ENCODE results near the gene NFIC.
"Not testable (repeated sequence)": the region's sequence is repeated elsewhere in the genome, so short reads cannot be mapped to it uniquely, and the experiment has no call there.

The NFIC gene

GRCh38 chr19:3399311-3399710, 32.9 kb downstream of the NFIC start:
- not testable (repeated sequence) for DNase-seq

GRCh38 chr19:3401004-3401768, 34.8 kb downstream of the NFIC start:
- DNase-seq, result no peak

- DNase-seq, result no peak
Measured at GRCh38 chr19:3402631-3403443, 36.5 kb downstream of the NFIC start.

- DNase-seq, result no peak
Measured at GRCh38 chr19:3403489-3404323, 37.3 kb downstream of the NFIC start.

GRCh38 chr19:3404324-3405260, 38.2 kb downstream of the NFIC start:
- no peak for DNase-seq

GRCh38 chr19:3405261-3405653, 38.9 kb downstream of the NFIC start:
- no peak for DNase-seq

- no peak for DNase-seq
Measured at GRCh38 chr19:3406571-3407111, 40.3 kb downstream of the NFIC start.

GRCh38 chr19:3407556-3408516, 41.5 kb downstream of the NFIC start:
- DNase-seq, result no peak

- no peak for DNase-seq
Measured at GRCh38 chr19:3408996-3409345, 42.6 kb downstream of the NFIC start.

- no peak for DNase-seq
Measured at GRCh38 chr19:3409346-3410064, 43.1 kb downstream of the NFIC start.

GRCh38 chr19:3411636-3412035, 45.3 kb downstream of the NFIC start:
- no peak for DNase-seq

- DNase-seq, result no peak
Measured at GRCh38 chr19:3412066-3412465, 45.7 kb downstream of the NFIC start.

- DNase-seq, result no peak
Measured at GRCh38 chr19:3413796-3414327, 47.5 kb downstream of the NFIC start.

GRCh38 chr19:3415695-3416094, 49.3 kb downstream of the NFIC start:
- DNase-seq, result no peak

GRCh38 chr19:3420244-3420755, 53.9 kb downstream of the NFIC start:
- DNase-seq, result no peak

- DNase-seq, result no peak
Measured at GRCh38 chr19:3420909-3421619, 54.7 kb downstream of the NFIC start.

- not testable (repeated sequence) for DNase-seq
Measured at GRCh38 chr19:3421656-3422055, 55.3 kb downstream of the NFIC start.

- no peak for DNase-seq
Measured at GRCh38 chr19:3423183-3423829, 56.9 kb downstream of the NFIC start.
